Activated T-cell treated with anti-CD3 and anti-CD28 coated beads for 24 hours (primary cell): ENCODE results near the gene TTLL12.
A peak's percentile ranks its signal among the peaks of the same experiment; 100 is the strongest.

Experiments used
- DNase-seq: peaks from one replicate; pipeline ENCODE4 v3.0.0-alpha.2; 2020; ENCODE audit warnings: low read depth

TTLL12 gene

DNA sequence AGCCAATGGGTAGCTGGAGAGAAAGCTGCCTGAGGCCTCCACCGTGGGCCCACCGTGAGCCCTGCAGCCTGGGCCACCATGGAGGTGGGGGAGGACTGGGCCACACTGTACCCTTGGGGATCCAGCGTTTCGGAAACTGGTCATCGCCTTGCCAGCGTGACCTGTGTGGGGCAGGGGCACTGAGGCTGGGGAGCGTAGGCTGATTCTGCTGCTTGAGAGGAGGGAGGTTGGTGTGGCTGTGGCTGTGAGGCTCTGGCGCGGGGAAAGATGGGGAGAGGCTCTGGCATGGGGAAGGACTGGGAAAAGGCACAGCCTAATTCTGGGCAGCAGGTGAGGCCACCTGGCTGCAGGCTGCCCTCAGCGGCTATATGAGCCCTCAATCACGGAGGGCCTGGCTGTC lies 12.6 kb upstream of the TTLL12 start:
- no peak for DNase-seq

DNA sequence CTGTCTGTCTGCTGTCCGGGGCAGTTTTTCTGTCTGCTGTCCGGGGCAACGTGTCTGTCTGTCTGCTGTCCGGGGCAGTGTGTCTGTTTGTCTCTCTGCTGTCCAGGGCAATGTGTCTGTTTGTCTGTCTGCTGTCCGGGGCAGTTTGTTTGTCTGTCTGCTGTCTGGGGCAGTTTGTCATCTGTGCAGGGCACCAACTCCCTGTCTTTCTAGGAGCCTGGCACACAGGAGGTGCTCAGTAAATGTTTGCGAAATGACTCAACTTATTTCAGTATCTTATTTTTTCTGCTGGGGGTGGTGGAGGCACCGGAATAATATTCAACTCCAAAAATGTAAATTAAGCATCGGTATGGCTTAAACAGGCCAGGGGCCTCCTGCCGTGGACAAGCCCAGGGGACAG lies 12.0 kb upstream of the TTLL12 start:
- DNase-seq, result no peak

DNA sequence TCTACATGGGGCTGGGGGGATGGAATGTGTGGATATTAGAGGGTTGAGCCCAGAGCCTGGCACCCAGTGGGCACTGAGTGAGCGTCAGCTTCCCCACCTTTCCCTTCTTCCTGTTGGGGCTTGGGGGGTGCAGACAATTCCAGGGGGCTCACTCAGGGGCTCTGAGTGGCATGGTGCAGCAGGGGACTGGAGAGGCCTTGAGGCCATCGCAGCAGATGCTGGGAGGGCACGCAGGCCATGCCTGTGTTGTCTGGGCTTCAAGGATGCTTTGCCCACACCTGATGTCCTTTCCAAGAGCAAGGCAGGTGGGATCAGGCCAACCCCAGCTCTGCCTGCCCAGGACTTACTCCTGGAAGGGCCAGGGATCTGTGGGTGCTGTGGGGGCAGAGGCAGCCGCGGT lies 11.2 kb upstream of the TTLL12 start:
- DNase-seq, result no peak

DNA sequence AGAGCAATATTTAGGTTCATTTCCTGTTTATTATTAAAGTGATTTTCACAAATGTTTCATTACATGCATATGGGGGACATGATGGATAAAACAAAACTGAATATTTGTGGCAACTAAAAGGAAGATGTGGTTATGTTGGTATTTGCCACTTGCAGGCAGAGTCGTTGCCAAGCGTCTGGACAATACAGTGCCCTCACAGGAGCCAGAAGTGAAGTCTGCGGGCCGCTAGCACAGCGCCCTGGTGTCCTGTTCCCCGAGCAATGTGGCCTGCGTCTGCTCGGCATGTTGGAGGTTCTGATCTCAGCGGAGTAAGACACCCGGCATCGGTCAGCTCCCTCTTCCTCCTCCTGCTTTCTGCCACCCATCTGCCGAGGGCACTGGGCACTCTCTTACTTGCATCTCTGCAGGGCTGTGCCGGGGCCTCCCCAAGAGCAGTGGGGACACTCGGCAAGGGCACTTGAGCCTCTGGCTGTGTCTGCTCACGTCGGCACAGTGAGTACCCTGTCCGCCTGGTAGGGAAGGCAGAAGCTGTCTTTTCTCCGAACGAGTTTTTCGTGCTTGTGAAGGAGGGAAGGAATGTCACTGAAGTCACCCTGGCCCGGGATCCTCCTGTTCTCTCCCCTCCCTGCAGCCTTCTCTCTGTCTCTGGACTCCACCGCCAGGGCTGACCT lies 10.5 kb upstream of the TTLL12 start:
- no peak for DNase-seq

DNA sequence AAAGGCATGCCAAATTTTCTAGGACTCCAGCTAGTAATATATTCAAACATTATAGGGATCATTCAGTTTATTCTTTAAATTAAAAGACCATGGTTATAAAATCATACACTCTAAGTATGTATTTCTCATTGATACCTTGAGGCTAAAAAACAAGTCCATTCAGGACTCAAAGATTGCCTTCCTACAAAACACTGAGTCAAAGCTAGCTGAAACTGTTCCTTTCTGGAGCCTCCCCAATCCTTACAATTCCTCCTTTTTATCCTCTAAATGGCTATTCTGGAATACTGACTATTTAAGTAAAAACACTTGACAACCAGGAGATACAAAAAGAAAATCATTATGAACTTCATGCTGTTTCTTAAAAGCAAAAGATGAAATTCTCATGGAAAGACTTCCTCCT lies 4.9 kb upstream of the TTLL12 start:
- no peak for DNase-seq

DNA sequence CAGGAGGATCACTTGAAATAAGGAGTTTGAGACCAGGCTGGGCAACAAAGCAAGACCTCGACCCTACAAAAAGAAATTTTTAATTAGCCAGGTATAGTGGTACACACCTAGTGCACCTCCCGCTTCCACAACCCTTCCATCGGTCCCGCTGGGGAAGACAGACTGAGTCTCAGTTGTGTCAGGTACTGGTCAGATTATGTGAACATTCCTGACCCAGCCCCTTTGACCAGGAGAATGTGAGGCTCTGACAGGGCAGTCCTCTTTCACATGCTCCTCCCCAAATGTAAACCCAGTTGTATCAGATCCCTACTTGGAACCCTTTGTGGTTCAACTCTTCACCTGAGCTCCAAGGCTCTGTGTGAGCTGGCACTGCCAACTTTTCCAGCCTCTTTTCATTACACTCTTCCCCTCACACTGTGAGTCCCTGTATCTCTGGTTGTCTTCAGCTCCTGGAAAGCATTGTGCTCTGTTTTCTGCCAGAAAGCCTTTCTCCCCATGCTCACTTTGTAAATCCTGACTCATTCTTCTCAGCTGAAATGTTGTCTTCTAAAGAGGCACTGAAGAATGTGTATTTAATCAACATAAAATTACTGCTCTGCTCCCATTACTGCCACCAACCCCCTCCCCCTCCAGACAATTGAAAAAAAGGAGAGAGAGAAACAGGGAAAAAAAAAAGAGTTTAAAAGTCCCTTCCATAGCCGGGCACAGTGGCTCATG lies 2.1 kb upstream of the TTLL12 start:
- no peak for DNase-seq

DNA sequence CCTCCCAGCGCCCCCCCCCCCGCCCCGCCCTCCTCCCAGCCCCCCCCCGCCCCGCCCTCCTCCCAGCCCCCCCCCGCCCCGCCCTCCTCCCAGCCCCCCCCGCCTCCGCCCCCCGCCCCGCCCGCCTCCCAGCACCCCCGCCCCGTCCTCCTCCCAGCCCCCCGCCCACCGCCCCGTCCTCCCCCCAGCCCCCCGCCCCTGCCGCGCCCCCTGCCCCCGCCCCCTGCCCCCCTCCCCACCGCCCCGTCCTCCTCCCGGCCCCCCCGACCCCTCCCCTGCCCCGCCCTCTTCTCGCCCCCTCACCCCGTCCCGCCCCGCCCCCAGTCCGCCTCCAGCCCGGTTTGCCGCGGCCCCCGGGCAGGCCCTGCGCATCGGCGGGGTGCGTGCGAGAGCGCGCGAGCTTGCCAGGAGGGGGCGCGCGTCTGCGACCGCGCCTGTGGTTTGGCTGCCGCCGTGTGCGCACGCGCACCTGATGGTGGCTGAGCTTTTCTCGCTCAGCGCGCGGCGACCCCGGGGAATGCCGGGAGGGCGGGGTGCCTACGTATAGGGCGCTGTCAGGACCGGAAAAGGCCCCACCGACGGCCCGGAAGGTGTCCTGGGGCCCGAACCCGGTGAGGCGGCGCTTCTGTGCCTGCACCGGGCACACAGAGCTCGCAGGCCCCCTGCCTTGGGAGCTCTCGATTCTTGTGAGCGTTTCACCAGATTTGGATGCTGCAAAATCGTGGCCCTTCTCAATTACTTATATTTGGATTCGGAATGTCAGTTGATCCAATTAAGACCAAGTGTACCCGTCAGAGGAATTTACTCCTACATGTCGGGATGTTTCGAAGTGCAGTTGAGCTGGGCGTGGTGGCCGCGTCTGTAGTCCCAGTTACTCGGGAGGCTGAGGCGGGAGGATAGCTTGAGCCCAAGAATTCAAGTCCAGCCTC lies 501 bp upstream of the TTLL12 start:
- DNase-seq, result peak; percentile 97

DNA sequence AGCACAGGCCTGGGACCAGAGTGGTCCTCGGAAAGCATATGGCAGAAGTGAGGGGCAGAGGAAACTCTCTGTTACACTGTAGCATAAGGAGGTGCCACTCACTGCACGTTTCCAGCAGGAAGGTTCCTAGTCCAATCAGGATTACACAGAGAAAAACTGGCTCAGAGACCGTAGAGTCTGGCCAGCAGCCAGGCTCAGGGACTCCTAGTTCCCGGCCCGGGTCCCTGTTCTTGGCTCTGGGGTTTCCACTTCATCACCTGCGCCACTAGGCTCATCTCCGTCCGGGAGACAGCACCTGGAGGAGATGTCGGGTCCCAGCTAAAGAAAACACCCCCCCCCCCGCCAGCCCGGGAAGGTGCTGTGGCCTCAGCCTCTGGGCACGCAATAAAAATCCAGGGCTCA lies 1.1 kb downstream of the TTLL12 start:
- no peak for DNase-seq

DNA sequence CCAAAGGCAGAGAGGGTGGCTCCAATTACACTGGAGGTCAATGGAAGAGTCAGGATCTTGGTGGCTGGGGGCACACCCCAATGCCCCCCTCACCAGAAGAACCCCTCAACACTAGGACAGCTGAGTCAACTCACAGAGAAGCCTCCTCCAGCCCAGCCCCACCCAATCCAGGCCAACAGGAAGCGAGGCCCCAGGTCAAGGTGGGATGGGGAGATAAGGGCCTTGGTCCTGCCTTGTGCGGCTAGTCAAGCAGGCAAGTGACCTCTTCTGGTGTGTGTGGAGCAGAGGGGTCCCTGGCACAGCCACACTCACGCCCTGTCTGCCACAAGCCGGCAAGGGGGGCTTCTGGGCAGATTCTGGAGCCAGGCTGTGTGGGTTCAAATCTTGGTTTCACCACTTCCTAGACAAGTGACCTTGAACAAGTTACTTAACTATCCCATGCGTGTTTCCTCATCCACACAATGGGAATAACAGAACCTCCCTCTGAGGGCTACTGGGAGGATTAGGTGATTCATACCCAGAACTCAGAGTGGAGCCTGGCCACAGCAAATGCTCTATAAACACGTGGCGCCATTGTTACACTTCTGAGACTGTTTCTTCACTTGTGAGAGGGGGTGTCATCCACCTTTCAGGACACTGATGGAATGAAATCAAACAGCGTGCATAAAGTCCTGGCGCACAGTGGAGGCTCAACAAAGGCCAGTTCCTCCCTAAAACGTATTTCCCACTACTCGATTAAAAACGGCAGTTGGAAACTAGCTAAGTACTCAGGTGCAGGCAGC lies 3.2 kb downstream of the TTLL12 start:
- DNase-seq, result no peak

DNA sequence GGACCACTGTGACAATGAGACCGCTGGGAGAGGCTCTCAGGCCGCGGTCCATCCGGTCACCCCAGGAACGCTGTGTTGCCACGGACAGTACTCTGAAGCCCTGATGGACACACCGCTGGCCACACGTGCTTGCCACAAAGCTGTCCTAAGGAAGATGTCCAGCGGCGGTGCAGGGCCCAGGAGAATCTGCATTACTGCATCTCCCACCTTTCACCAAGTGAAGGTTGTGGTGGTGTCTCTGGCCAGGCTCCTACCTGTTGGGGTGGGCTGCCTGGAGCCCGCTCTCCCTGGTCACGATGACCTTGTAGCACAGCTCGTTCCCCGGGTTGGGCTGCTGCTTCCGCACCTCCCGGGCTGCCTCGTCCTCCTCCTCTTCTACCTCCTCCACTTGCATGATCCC lies 4.2 kb downstream of the TTLL12 start:
- DNase-seq, result no peak

DNA sequence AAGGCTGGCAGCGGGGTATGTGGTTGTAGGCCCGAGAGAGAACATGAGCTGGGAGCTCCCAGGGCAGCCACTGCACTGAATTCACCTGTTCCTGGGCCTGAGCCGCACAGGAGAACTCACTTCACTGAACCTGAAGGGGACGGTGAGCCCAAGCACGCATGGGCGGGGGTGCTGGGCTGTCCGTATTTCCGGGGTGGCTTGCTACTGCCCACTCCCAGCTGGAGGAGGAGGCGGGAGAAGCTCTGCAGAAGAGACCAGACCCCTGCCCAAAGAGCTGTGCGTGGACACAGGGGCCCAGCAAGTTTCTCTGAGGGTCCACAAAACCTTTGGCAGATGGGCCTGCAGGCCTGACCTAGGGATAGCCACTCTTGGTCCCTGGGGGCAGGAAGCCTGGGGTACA lies 4.8 kb downstream of the TTLL12 start:
- DNase-seq, result no peak

DNA sequence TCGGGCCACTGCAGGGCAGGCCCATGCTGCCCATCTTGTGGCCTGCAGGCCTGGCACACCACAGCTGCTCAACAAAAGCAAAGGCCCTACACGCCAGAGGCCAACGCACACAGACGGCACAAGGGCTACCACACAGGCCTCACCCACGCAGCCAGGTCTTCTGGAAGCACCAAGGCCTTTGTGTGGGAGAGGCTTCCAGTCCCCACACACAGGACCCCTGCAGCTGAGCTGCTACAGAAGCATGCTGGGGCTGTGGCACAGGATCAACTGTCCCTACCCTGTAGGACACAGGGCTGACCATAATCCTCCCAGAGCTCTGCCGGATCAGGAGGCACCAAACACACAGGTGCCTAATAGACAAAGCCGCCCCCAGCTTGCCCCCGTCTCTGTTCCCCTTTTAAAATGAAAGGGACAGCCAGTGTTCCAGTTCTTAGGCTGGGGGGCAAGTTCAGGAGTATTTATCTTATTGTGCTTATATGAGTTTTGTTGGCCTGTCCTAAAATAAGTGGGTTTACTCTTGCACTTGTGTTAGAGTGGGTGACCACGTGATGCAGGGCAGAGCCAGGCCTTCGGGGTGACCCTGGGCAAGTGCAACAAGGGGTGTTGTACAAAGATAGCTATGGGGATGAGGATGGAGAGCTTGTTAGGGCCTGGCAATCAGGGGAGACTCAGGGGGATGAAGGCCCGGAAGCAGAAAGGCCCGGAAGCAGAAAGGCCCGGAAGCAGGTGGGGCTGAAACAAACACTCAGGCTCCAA lies 5.4 kb downstream of the TTLL12 start:
- DNase-seq, result no peak

DNA sequence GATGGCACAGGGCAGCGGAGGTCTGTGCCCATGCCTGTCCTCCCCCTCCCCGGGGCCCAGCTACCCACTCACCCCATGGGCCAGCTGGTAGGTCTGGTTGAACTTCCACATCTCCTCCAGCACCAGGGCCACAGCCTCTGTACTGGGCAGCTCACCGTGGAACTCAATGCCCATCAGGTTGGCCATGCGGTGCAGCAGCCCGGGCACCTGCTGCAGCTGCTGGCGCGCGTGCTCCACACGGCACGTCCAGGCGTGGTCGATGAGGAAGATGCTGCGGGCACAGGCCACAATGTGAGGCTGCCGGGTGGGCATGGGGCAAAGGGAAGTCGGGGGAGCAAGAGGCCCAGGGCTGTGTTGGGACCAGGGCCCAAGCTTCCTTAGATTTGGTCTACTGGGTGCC lies 6.3 kb downstream of the TTLL12 start:
- no peak for DNase-seq

DNA sequence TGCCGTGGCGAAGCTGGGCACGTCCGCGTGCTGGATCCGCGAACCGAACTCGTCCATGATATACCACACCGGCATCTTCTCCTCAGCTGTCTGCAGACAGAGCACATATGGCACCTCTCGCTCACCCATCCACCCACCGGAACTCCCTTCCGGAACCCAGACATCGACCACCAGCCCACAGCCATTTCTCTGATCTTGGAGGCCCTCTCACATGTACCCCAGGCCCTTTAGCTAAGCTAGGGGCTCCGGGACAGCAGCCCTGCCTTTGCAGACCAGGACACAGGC lies 7.1 kb downstream of the TTLL12 start:
- no peak for DNase-seq

DNA sequence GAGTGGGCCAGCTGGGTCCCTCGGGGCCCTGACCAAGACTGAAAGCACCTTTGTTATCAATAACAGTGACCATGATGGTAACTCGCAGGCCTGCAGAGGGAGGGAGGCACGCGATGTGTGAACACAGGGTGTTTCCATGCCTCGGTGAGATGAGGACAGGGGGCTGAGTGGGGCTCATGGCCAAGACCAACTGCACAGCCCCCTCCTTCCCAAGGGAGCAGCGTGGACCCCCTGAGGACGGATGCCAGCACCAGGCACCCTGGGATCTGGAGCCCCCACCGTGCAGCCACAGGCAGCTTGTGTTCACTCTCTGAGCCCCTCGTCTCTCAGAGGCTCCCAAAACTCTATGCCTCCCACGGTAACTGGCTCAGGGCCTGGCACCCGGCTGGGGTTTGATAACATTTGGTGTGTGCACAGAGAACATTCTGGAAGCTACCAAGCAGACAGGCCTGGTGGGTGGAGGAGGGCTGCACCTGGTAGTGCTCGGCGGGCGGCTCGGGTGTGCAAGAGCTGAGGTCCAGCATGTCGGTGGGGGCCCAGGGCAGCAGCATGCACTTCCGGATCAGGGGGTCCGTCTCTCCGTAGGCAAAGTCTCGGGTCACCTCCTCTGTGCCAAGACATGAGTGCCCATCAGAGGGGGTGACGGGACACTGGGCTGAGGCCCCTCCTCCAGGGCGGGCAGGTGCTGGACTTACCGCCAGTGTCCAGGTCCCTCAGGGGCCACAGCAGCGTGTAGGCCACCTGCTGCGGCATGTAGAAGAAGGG lies 7.6 kb downstream of the TTLL12 start:
- DNase-seq, result no peak

DNA sequence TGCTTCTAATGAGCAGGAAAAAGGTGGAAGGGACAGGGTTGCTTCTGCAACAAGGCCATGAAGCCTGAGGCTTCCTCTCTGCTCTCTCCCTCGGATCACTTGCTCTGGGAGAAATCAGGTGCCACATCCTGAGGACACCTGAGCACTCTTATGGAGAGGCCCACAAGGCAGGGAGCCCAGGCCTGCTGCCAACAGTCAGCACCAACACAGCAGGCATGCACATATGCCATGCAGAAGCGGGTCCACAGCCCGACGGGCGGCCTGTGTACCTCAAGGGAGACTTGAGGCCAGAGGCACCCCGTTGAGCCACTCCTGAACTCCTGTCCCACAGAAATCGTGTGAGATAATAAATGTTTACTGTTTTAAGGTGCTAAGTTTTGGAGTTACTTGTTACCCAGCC lies 9.5 kb downstream of the TTLL12 start:
- DNase-seq, result no peak

DNA sequence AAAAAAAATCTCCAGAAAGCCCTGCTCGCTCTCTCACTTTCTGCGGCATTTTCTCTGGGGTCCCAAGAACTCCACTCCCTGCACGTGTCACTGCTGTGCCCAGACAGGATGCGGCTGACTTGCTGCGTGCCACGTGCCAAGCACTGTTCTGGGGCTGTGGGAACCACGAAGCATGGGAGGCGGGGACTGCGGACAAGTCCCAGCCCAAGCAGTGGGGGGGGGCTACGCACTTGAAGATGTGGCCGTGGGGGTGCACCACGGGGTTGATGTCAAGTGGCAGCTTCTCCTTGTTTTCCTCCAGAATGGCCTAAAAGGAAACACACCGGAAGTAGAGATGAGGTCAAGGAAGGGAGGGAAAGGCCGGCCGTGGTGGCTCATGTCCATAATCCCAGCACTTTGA lies 10.8 kb downstream of the TTLL12 start:
- no peak for DNase-seq

DNA sequence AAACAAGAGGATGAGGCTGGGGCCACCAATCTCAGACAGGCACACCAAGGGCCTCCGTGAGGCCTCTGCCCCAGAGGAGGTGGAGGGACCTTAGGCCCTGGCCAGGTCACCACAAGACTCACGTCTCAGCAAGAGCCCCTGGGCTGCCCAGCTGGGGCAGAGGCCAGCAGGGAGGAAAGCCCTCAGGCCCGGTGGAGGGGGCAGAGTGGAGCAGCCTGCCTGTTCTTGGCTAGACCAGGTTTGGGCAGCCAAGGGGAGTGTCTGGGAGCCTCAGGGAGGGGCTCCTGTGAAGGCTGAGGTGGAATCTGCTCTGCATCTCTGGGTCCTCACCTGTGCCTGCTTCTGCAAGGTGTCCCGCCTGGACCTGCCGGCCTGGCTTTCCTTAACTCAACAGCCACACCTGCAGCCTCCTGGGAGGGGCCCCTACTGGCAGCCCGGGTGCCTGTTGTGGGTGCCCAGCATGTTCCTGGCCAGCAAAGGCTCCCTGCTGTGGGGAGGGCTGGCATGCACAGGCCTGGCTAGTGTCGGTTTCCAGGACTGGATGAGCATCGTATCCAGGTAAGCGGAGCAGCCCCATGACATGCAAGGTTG lies 11.9 kb downstream of the TTLL12 start:
- no peak for DNase-seq

DNA sequence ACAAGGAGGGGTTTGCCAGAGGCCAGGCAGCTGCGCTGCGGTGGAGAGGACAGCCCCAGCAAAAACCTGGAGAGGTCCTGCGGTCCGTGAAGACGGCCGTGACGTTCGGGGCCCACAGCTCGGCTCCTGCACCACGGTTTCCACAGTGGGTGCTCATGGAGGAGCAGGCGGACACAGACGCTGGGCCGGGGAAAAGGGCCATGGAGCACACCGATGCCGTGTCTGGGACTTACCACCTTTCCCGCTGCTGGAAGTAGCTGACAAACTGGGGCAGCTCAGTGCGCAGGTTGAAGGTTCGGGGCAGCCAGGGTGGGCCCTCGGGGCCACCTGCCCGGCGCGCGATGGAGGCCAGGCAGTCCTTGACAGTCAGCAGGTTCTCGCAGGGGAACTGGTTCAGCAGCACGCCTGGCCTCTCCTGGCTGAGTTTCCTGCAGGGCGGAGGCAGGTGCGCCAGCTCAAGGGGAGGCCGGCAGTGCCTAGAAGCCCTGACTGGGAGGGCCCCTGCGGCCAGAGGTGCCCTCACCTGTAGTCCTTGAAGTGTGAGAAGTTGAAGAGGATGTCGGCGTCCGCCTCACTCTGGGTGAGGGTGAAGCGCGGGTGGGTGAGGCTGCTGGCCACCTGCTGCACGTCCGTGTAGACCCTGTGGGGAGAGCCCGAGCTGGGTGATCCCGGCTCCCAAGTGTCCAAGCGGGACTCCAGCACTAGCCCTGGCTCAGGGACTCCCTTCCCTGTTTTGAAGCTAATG lies 12.8 kb downstream of the TTLL12 start:
- no peak for DNase-seq

DNA sequence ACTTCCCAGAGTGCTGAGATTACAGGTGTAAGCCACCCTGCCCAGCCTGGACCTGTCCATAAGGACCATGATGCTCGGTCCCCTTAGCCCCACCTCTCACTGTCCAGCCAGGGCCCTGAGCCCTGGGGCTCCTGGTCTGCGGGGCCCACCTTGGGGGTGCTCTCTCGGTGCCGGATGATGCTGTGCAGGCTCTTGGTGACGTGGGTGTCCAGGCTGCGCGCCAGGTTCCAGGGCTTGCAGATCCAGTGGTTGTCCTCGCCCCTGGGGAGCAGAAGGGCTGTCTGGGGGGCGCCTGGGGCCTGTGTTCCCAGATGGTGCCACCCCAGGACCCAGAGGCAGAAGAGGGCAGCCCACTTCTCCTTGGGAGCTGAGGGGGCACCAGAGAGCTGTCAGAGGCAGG lies 13.4 kb downstream of the TTLL12 start:
- DNase-seq, result no peak
